ENCODE results near the gene REEP1.

GRCh38 chr2:86286516-86286915 lies 50.9 kb downstream of the REEP1 start:
- no peak for TF ChIP-seq CTCF (IDR thresholded peaks at IDR 0.05; ENCODE audit: poor library complexity)
- TF ChIP-seq EZH2phosphoT487 (IDR thresholded peaks at IDR 0.05; ENCODE audit: low read depth, severe bottlenecking, unreplicated experiment), result no peak

Data from hepatocyte (in vitro differentiated cells).